GM19240 (cell line): ENCODE data around the gene UBQLN4.
"Not testable (repeated sequence)": the region's sequence is repeated elsewhere in the genome, so short reads cannot be mapped to it uniquely, and the experiment has no call there.

Source experiments
- DNase-seq: peaks from one replicate; pipeline ENCODE4 v3.0.0; 2011; ENCODE audit warnings: low spot score; ENCODE audit not compliant: insufficient read length

UBQLN4 gene

GRCh38 chr1:156081180-156081916, 27.8 kb upstream of the UBQLN4 start:
- no peak for DNase-seq

GRCh38 chr1:156080863-156081179, 27.2 kb upstream of the UBQLN4 start:
- no peak for DNase-seq

GRCh38 chr1:156080241-156080862, 26.8 kb upstream of the UBQLN4 start:
- no peak for DNase-seq

GRCh38 chr1:156079762-156080161, 26.2 kb upstream of the UBQLN4 start:
- no peak for DNase-seq

GRCh38 chr1:156078728-156079127, 25.1 kb upstream of the UBQLN4 start:
- no peak for DNase-seq

- no peak for DNase-seq
Observed at GRCh38 chr1:156077430-156077760, 23.8 kb upstream of the UBQLN4 start.

GRCh38 chr1:156076609-156077429, 23.2 kb upstream of the UBQLN4 start:
- no peak for DNase-seq

GRCh38 chr1:156075775-156076204, 22.2 kb upstream of the UBQLN4 start:
- no peak for DNase-seq

GRCh38 chr1:156075162-156075561, 21.6 kb upstream of the UBQLN4 start:
- no peak for DNase-seq

GRCh38 chr1:156074661-156075060, 21.1 kb upstream of the UBQLN4 start:
- DNase-seq: no peak

GRCh38 chr1:156073740-156074139, 20.1 kb upstream of the UBQLN4 start:
- no peak for DNase-seq

GRCh38 chr1:156073110-156073687, 19.6 kb upstream of the UBQLN4 start:
- DNase-seq: no peak

GRCh38 chr1:156072251-156072650, 18.7 kb upstream of the UBQLN4 start:
- no peak for DNase-seq

- DNase-seq: not testable (repeated sequence)
Observed at GRCh38 chr1:156071332-156071816, 17.8 kb upstream of the UBQLN4 start.

- no peak for DNase-seq
Observed at GRCh38 chr1:156070548-156070947, 16.9 kb upstream of the UBQLN4 start.

- no peak for DNase-seq
Observed at GRCh38 chr1:156069490-156070455, 16.2 kb upstream of the UBQLN4 start.

GRCh38 chr1:156067262-156067661, 13.7 kb upstream of the UBQLN4 start:
- DNase-seq: no peak

- no peak for DNase-seq
Observed at GRCh38 chr1:156065871-156066270, 12.3 kb upstream of the UBQLN4 start.

- no peak for DNase-seq
Observed at GRCh38 chr1:156065212-156065611, 11.6 kb upstream of the UBQLN4 start.

GRCh38 chr1:156064615-156065014, 11.0 kb upstream of the UBQLN4 start:
- DNase-seq: no peak

- DNase-seq: no peak
Observed at GRCh38 chr1:156063997-156064285, 10.3 kb upstream of the UBQLN4 start.
